ENCODE data around the gene S1PR3. TPM values are rescaled to one million over a fixed set of nuclear protein-coding genes. Genes with fewer than 3 reads are reported as not detected.

S1PR3 gene
- total and polyA plus RNA-seq, 2 donors (not counting 3 experiments of a cell fraction or from before 2014, with no cell fraction given) = 12.5 to 25.8 TPM

DNA sequence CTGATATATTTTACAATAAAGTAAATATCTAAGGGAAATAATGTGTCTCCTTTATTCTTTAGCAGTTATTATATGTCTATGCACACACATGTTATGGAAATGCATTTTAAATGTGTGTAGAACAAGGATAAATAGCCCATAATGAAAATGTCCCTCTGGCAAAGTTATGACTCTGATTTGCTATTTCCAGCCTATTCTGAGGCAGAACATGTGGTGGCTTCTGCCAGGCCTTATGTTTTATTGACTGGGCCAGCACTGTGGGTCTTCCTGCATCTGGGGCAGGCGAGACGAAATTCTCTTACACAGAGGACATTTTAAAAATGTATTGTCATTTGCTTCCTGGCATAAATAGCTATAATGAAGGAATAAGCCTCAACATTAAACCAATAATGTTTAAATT is 52.8 kb downstream of the S1PR3 start:
- no TSS peak for BruUV-seq (replicated peaks)
- no peaks in the 10 kb centered on the region for H3K9me1 ChIP-seq (replicated peaks; ENCODE audit: control insufficient read depth, extremely low read depth, insufficient read depth, low read length)
- no peaks in the 10 kb centered on the region for H3K36me3 ChIP-seq (ENCODE audit: control insufficient read depth in 2 of 2, extremely low read depth in 1 of 2, insufficient read depth in 2 of 2, low read length in 2 of 2)
- H3K79me2 ChIP-seq (ENCODE audit: control insufficient read depth, insufficient read depth, low read length) = no peaks in the 10 kb centered on the region
- no peak overlapping the region for H3K4me2 ChIP-seq (ENCODE audit: insufficient read depth, low read length)
- H3K27me3 ChIP-seq (ENCODE audit: control insufficient read depth in 2 of 2, insufficient read depth in 2 of 2, low read length in 2 of 2) = no peaks in the 10 kb centered on the region
- dilution Hi-C loops (cut with MboI; ENCODE audit: extremely low pct_ligation_motif_present, low sequenced_read_pairs) (no loop called here), intact Hi-C loops (cut with micrococcal nuclease) (loop anchor here (10.0 kb wide), 1 partner anchor 231 kb away; no protein-coding TSS in a partner anchor)
- FAIRE-seq (no peak), DNase-seq (ENCODE audit: low read depth, low spot score) (no peak)
- no peaks in the 10 kb centered on the region for H4K20me1 ChIP-seq (replicated peaks; ENCODE audit: control insufficient read depth, extremely low read depth, insufficient read depth, low read length)
- H3K4me3 ChIP-seq (replicated peaks in 1 of 3; ENCODE audit: insufficient read depth in 1 of 3, low read depth in 1 of 3, low read length in 3 of 3) = no peak overlapping the region
- POLR2A ChIA-PET = no interaction called here
- CTCF ChIA-PET = interaction anchor here (1.6 kb wide), 1 partner anchor 12 kb away, joined by 3 read pairs; no protein-coding TSS in a partner anchor
- no peaks in the 10 kb centered on the region for H3K9me3 ChIP-seq (replicated peaks; ENCODE audit: control insufficient read depth, insufficient read depth, low read length)
- no peak overlapping the region for H3K9ac ChIP-seq (replicated peaks; ENCODE audit: extremely low read depth, insufficient read depth, low read length)
- peaks cover 4% of the 10 kb centered on the region for H3K4me1 ChIP-seq (ENCODE audit: control insufficient read depth, extremely low read depth, insufficient read depth, low read length)
- TF ChIP-seq FOS (IDR thresholded peaks at IDR 0.05; ENCODE audit: borderline replicate concordance, insufficient read depth, low read length) (no peak), EZH2 (IDR thresholded peaks at IDR 0.05; ENCODE audit: borderline replicate concordance, low read depth, low read length, severe bottlenecking) (no peak), JUN (IDR thresholded peaks at IDR 0.05; ENCODE audit: borderline replicate concordance, insufficient read depth, insufficient read length, low read depth) (no peak), POLR2AphosphoS5 (IDR thresholded peaks at IDR 0.05; ENCODE audit: insufficient read depth, low read depth, low read length) (no peak), POLR2A (IDR thresholded peaks at IDR 0.05; ENCODE audit: low read depth, low read length) (no peak), MYC (IDR thresholded peaks at IDR 0.05; ENCODE audit: low read depth, low read length) (no peak), GATA2 (IDR thresholded peaks at IDR 0.05; ENCODE audit: insufficient read depth, insufficient read length, low read depth, low read length) (no peak)
- TF ChIP-seq, protein P1, sequence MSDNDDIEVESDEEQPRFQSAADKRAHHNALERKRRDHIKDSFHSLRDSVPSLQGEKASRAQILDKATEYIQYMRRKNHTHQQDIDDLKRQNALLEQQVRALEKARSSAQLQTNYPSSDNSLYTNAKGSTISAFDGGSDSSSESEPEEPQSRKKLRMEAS (IDR thresholded peaks at IDR 0.05; ENCODE audit: insufficient read depth, insufficient read length) = no peak
- TF ChIP-seq, protein P2, sequence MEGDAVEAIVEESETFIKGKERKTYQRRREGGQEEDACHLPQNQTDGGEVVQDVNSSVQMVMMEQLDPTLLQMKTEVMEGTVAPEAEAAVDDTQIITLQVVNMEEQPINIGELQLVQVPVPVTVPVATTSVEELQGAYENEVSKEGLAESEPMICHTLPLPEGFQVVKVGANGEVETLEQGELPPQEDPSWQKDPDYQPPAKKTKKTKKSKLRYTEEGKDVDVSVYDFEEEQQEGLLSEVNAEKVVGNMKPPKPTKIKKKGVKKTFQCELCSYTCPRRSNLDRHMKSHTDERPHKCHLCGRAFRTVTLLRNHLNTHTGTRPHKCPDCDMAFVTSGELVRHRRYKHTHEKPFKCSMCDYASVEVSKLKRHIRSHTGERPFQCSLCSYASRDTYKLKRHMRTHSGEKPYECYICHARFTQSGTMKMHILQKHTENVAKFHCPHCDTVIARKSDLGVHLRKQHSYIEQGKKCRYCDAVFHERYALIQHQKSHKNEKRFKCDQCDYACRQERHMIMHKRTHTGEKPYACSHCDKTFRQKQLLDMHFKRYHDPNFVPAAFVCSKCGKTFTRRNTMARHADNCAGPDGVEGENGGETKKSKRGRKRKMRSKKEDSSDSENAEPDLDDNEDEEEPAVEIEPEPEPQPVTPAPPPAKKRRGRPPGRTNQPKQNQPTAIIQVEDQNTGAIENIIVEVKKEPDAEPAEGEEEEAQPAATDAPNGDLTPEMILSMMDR (IDR thresholded peaks at IDR 0.05; ENCODE audit: extremely low read depth in 1 of 2, insufficient read depth in 1 of 2, low read depth in 1 of 2, low read length in 2 of 2) = no peak
- no peak overlapping the region for H2AFZ ChIP-seq (ENCODE audit: low read depth, low read length)
- no peak overlapping the region for H3K27ac ChIP-seq (ENCODE audit: insufficient read depth, low read depth, low read length)

Measured in endothelial cell of umbilical vein (primary cell).